ENCODE results near the gene RERG.
"Not testable (repeated sequence)": the region's sequence is repeated elsewhere in the genome, so short reads cannot be mapped to it uniquely, and the experiment has no call there.

The RERG gene

DNA sequence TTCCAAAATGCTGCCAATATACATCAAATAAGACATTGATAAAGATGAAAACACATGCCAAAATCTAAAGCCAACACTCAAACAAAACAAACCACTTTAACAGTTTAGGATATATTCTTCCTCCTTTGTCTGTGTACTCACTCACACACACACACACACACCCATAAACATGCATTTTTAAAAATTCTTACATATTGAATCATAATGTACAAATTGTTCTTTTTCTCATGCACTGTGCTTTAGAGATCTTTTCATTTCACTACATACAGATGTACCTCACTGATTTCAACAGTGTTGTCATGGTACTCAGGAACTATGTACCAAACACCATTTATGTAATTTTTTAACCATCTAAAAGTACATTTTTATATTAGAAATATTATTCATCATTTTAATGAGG, 9.5 kb upstream of the RERG start:
- Histone ChIP-seq H3K4me1 (ENCODE audit: insufficient read depth, low read length) (no peaks in the 10 kb centered on the region), H3K36me3 (ENCODE audit: insufficient read depth, low read length) (no peaks in the 10 kb centered on the region)

DNA sequence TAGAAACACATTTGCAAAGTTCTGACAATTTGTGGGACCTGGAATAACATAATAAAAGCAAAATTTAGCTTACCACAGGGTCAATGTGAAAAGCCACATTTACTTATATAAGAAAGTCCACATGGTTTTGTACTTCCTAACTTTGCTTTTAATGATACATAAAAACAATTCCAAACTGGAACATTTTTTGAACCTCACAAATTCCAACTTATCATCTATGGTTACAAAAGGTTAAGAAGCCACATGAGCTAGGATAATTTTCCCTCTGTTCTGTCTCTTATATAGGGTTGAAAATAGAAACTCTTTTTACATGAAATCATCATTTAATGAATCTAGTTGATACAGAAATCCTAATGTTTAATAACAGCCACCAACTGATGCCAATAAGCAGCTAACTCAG, 8.9 kb upstream of the RERG start:
- H3K9me3 ChIP-seq (ENCODE audit: control insufficient read depth, insufficient read depth, low read length) = no peaks in the 10 kb centered on the region
- no peaks in the 10 kb centered on the region for H3K4me1 ChIP-seq (ENCODE audit: insufficient read depth, low read length)
- no peaks in the 10 kb centered on the region for H3K36me3 ChIP-seq (ENCODE audit: insufficient read depth, low read length)
- no peak overlapping the region for H3K9ac ChIP-seq (ENCODE audit: low read depth, low read length)

More for the DNA sequence above, 9.5 kb upstream of the RERG start:
- no peaks in the 10 kb centered on the region for H3K9me3 ChIP-seq (ENCODE audit: control insufficient read depth, insufficient read depth, low read length)
- no peak overlapping the region for H3K9ac ChIP-seq (ENCODE audit: low read depth, low read length)

DNA sequence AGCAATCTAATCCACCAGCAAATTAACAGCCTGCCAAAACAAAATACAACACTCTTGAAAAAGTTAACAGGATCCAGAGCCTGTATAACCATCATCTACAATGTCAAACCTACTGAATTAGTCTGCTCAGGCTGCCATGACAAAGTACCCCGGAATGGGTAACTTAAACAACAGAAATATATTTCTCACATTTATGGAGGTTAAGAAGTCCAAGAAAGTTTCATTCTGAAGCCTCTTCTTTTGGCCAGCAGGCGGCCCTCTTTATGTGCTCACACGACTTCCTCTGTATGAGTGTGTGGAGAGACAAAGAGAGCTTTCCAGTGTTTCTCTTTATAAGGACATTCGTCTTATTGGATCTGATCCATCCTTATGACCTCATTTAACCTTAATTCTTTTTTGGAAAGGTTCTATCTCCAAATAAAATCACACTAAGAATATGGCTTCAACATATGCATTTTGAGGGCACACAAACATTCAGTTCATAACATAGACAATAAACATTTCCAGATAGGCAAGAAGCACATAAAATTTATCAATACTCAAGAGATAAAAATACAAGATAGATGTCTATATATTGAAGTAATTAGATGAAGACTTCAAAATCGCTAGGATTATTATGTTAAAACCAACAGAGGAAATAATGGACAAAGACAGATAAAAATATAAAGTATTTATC, 5.9 kb upstream of the RERG start:
- Histone ChIP-seq H3K4me1 (ENCODE audit: insufficient read depth, low read length) (0 out of 2 replicates have a peak, but pooled peaks cover 2% of the 10 kb centered on the region), H3K9me3 (ENCODE audit: control insufficient read depth, insufficient read depth, low read length) (no peaks in the 10 kb centered on the region), H3K36me3 (ENCODE audit: insufficient read depth, low read length) (no peaks in the 10 kb centered on the region), H3K9ac (ENCODE audit: low read depth, low read length) (no peak overlapping the region)

DNA sequence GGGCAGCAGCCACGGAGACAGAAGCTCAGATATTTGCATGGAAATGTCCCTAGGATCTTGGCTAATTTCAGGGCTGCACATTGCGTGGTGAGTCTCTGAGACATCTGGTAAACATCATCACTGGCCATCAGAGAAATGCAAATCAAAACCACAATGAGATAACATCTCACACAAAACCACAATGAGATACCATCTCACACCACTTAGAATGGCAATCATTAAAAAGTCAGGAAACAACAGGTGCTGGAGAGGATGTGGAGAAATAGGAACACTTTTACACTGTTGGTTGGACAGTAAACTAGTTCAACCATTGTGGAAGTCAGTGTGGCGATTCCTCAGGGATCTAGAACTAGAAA, 4.6 kb upstream of the RERG start:
- H3K36me3 ChIP-seq (ENCODE audit: insufficient read depth, low read length); H3K9me3 ChIP-seq (ENCODE audit: control insufficient read depth, insufficient read depth, low read length); H3K9ac ChIP-seq (ENCODE audit: low read depth, low read length); H3K4me1 ChIP-seq (ENCODE audit: insufficient read depth, low read length): not testable (repeated sequence)

DNA sequence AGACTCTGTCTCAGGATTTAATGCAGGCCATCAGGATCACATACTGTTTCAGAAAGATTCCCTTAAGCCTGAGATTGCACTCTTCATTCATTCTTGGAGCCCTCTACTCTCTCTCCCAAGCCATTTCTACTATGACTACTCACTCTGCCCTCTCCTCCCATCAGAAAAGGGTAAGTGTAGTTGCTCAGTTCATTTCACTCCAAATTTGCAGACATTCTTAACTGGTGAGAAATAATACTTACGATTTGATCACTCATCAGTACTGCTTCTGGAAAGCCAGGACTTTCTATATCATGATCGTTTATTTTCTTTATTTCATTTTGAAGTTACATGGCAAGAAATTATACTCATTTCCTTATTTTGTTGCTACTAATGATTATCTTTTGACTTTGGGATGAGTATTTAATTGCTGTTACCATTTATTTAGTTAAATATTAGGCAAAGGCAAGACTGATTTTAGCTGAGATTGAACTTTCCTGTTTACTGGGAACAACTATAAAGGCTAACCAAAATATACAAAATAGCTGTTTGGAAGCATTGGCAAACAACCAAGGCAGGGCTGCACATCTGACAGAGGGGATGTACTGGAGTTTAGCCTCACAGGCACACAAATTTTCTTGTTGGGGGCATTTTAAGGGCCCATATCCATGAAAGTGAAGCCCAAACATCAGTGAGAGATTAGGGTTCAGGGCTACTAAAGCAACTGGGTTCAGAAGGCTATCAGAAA, 4.1 kb upstream of the RERG start:
- Histone ChIP-seq H3K9me3 (ENCODE audit: control insufficient read depth, insufficient read depth, low read length) (no peaks in the 10 kb centered on the region), H3K9ac (ENCODE audit: low read depth, low read length) (no peak overlapping the region), H3K4me1 (ENCODE audit: insufficient read depth, low read length) (0 out of 2 replicates have a peak, but pooled peaks cover 2% of the 10 kb centered on the region), H3K36me3 (ENCODE audit: insufficient read depth, low read length) (no peaks in the 10 kb centered on the region)

DNA sequence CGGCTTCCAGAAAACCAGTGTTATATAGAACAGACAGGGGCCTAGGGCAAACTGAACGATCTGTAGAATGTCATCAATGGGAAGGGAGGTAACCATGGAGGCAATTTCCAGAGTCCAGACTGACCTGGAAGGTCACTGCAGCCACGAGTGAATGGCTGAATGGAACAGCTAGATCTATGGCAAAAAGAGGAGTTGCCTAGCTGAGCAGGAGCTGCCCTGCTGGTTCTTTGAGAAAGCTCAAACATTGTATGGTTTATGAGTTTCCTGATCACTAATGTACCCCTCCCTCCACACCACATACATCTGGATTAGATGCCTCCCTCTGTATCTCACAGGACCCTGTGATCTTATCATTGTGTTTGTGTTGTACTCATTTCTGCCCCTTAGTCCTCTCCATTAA, 1.0 kb upstream of the RERG start:
- peaks cover 2% of the 10 kb centered on the region; the same call in 1 of the 2 replicates for H3K4me1 ChIP-seq (ENCODE audit: insufficient read depth, low read length)
- H3K36me3 ChIP-seq (ENCODE audit: insufficient read depth, low read length) = no peaks in the 10 kb centered on the region
- no peaks in the 10 kb centered on the region for H3K9me3 ChIP-seq (ENCODE audit: control insufficient read depth, insufficient read depth, low read length)
- no peak overlapping the region for H3K9ac ChIP-seq (ENCODE audit: low read depth, low read length)

DNA sequence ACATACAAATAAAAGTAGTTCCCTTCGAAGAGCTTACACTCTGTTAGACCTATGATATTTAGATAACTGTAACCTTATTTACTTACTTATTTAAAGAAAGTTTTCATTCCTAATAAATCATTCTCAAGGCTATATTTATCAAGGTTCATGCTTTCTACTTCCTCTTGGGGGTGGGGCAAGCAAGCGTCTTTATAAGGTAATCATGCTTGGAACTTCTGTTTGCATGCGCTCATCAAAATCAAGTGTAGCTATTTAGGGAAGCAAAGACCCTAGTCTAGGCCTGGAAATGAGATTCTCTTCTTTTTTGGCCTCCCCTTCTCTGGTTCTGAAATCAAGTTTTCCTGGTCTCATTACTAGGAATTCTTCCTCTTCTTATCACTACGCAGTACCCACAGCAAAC, 766 bp downstream of the RERG start:
- H3K9ac ChIP-seq (ENCODE audit: low read depth, low read length) = 0 out of 2 replicates have a peak overlapping the region, but pooled peaks have one; percentile 52
- H3K4me1 ChIP-seq (ENCODE audit: insufficient read depth, low read length) = peaks cover 2% of the 10 kb centered on the region; the same call in 1 of the 2 replicates
- no peaks in the 10 kb centered on the region for H3K9me3 ChIP-seq (ENCODE audit: control insufficient read depth, insufficient read depth, low read length)
- no peaks in the 10 kb centered on the region for H3K36me3 ChIP-seq (ENCODE audit: insufficient read depth, low read length)

DNA sequence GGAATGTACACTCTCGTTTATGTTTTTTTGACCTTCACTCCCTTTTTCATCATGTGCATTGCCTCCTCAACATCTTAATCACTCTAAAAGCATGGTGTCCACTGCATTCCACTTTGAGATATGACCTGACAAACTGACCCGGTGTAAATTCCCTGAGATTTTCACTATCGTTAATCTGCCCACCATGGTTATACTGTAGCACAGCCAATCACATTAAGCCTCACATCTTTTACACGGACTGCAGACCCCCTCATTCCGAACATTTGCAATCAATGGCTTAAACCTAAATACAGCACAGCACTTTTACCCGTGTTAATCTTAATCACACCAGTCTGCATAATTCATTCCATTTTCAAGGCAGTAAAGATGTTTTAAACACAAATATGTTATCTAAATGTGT, 2.4 kb downstream of the RERG start:
- no peaks in the 10 kb centered on the region for H3K36me3 ChIP-seq (ENCODE audit: insufficient read depth, low read length)
- H3K9me3 ChIP-seq (ENCODE audit: control insufficient read depth, insufficient read depth, low read length) = no peaks in the 10 kb centered on the region
- peaks cover 2% of the 10 kb centered on the region; the same call in 1 of the 2 replicates for H3K4me1 ChIP-seq (ENCODE audit: insufficient read depth, low read length)
- H3K9ac ChIP-seq (ENCODE audit: low read depth, low read length) = no peak overlapping the region

DNA sequence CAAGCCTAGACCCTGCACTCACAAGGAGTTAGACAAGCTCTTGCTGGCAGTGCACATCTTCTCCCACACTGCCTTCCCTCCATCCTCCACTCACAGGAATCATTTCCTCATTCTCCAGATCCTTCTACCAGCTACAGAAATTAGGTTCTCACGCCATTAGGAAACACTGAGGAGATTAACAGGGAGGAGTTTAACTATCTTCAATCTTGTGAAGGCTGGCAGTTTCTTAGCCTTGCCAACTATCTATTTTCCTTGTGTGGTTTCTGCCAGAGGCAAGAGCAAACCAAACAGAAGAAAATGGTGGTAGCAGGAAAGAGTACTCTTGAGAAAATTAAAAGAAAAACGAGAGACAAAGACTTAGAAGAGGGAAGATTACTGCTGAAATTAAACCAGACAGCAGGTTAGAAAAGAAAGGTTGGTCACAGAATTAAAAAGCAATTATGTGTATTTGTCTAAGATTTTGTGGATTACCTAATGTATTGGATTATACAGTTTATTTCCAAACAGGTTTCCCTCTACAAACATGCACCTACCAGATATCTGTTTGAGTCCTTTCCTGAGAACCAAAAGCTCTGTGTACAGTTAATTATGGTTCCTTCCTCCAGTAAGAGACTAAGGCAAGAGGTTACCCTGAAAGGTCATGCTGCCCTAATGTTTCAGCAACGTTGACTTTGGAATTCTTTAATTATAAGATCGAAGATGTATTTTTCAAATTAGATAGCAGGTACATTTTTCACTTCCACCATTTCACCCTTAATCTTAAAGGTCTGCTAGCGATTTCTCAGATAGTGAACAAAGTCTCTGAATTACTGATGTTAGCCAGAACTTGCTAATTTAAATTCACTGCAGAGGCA, 5.0 kb downstream of the RERG start:
- H3K4me1 ChIP-seq (ENCODE audit: insufficient read depth, low read length) = no peaks in the 10 kb centered on the region; the same call in 1 of the 2 replicates
- no peak overlapping the region for H3K9ac ChIP-seq (ENCODE audit: low read depth, low read length)
- no peaks in the 10 kb centered on the region for H3K36me3 ChIP-seq (ENCODE audit: insufficient read depth, low read length)
- no peaks in the 10 kb centered on the region for H3K9me3 ChIP-seq (ENCODE audit: control insufficient read depth, insufficient read depth, low read length)

DNA sequence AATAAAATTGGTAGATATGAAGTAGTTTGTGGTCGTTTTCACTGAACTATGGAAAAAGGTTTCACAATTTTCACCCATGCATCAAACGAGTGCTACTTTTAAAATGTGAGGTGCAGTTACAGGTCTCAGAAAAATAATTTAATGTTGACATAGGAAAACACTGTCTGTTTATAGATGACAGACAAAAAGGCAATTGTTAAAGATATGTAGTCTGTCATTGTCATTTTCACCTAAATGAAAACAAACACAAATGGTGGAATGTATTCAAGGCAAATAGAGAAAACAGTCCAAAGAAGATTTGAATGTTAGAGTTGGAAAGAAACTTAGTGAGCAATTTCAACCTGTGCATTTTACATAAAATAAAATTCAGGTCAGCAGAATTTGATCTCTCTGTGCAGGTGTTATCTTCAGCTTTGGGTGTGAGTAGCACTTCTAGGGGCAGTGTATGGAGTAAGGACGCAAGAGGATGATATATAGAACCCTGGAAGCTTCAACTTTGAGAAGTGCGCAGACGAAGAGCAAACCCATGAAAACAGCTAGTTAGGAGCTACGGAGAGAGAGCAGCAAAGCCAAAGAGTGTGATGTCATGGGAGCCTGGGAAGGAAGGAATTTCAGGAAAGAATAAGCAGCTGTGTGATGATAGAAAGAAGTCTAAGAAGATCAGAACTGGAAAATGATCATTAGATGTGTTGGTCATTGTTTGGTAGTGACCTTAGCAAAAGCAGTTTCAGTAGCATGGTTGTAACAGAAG, 6.2 kb downstream of the RERG start:
- Histone ChIP-seq H3K9ac (ENCODE audit: low read depth, low read length) (no peak overlapping the region), H3K9me3 (ENCODE audit: control insufficient read depth, insufficient read depth, low read length) (no peaks in the 10 kb centered on the region), H3K36me3 (ENCODE audit: insufficient read depth, low read length) (no peaks in the 10 kb centered on the region), H3K4me1 (ENCODE audit: insufficient read depth, low read length) (no peaks in the 10 kb centered on the region; the same call in 1 of the 2 replicates)

DNA sequence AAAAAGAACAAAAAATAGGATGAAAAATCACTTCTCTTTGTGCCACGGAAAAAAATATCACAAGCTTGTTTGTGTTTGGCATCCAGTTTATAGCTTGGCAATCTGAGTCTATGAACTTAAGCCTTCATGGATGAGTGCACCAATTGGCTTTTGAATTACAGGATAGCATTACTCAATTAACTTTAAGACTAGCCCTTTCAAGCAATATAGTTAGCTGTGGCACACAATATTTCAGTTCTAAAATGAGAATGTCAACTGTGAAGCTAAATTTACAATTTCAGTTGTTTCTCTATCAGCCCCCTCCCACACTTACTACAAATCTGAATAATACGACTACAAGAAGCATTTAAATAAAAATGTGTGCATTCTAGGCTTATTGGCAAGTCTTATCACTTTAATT, 8.3 kb downstream of the RERG start:
- H3K4me1 ChIP-seq (ENCODE audit: insufficient read depth, low read length) = peaks cover 2% of the 10 kb centered on the region; the same call in 1 of the 2 replicates
- H3K36me3 ChIP-seq (ENCODE audit: insufficient read depth, low read length) = no peaks in the 10 kb centered on the region
- H3K9ac ChIP-seq (ENCODE audit: low read depth, low read length) = no peak overlapping the region
- H3K9me3 ChIP-seq (ENCODE audit: control insufficient read depth, insufficient read depth, low read length) = no peaks in the 10 kb centered on the region

DNA sequence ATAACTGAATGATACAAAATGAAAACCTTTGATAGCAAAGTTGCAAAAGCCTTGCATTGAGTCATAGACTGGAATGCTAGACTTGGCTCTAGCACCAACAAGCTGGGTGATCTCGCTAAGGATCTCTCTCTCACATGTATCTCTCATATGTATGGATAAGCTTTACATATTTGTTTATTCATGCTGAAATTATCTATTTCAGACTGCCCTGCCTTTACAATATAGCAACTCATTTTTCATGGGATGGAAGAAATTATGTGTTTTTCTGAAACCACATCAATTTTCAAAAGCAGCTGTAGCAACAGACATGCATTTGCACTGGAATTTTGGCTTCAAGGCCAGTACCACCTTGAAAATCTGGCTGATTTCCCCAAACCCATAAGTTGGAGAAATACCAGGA, 11.4 kb downstream of the RERG start:
- Histone ChIP-seq H3K36me3 (ENCODE audit: insufficient read depth, low read length) (no peaks in the 10 kb centered on the region), H3K4me1 (ENCODE audit: insufficient read depth, low read length) (peaks cover 23% of the 10 kb centered on the region; the same call in 1 of the 2 replicates), H3K9ac (ENCODE audit: low read depth, low read length) (no peak overlapping the region), H3K9me3 (ENCODE audit: control insufficient read depth, insufficient read depth, low read length) (no peaks in the 10 kb centered on the region)

DNA sequence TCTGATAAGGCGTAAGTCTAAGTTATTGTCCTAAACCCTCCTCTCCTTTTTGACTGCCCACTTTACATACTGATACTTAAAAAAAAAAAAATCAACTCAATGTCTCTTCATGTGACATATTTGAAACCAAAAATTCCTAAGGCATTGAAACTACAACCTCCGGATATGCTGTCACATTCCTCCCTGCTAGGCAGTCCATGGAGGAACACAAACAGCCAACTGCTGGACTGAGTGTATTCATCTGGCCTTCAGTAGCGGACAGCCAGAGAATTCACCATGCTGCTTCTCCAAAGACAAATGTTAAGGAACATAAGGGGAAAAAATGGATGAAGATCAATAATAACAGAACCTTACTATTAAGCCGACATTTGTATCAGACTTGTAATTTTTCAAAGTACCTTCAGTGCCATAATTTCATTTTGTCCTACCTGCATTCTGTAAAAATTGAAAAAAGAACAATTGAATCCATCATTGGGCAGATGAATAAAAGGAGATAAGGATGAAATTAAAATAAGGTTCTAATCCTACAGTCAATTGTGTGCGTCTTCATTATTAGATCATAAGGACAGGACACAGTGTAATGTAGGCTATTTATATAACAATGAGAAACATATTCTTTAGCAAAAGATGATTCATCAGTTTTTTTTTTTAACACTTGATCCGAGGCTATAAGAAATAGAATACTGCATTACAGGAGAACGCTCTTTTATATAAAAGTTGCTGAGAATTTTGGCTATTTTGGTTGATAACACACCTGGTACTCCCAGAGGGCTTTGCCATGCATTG, 12.2 kb downstream of the RERG start:
- H3K9ac ChIP-seq (ENCODE audit: low read depth, low read length) = no peak overlapping the region
- H3K4me1 ChIP-seq (ENCODE audit: insufficient read depth, low read length) = peaks cover 23% of the 10 kb centered on the region; the same call in 1 of the 2 replicates

More for the DNA sequence above, 12.2 kb downstream of the RERG start:
- Histone ChIP-seq H3K36me3 (ENCODE audit: insufficient read depth, low read length) (no peaks in the 10 kb centered on the region), H3K9me3 (ENCODE audit: control insufficient read depth, insufficient read depth, low read length) (no peaks in the 10 kb centered on the region)
